Measurements from ENCODE around the gene DPY19L1.
"Not testable (repeated sequence)": the region's sequence is repeated elsewhere in the genome, so short reads cannot be mapped to it uniquely, and the experiment has no call there.

DPY19L1 gene

GRCh38 chr7:34988442-34989125 lies 48.7 kb downstream of the DPY19L1 start:
- not testable (repeated sequence) for DNase-seq (ENCODE audit: low spot score)

DNA sequence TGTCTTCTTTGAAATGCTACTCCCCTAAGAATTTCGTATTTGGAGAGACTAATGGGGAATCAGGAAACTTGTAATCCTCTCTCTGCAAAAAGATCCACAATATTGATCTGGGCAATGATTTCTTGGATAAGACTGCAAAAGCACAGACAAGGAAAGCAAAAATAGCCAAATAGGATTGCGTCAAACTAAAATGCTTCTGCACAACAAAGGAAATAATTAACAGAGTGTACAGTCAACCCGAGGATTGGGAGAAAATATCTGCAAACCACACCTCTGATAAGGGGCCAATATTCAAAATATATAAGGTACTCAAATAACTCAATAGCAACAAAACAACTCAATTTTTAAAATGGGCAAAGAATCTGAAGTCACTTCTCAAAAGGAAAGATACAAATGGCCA lies 52.1 kb downstream of the DPY19L1 start:
- not testable (repeated sequence) for DNase-seq (ENCODE audit: low spot score)

DNA sequence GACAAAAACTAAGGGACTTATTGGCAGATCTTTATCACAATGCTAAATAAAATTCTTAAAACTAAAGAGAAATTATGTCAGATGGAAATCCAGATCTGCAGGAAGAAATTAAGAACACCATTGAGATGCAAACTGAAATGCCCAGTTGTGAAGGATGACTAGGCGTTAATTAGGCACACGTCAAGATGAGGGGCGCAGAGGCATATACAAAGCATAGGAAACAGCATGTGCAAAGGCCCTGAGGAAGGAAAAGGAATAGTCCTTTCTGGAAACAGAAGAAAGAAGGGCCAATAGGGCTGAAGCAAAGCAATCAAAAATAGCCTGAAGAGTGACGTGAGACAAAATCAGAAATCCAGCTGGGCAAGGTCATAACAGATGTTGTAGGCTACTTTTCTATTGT lies 53.1 kb downstream of the DPY19L1 start:
- DNase-seq (ENCODE audit: low spot score), result not testable (repeated sequence)

GRCh38 chr7:34982371-34983019 lies 54.8 kb downstream of the DPY19L1 start:
- DNase-seq (ENCODE audit: low spot score), result no peak

- not testable (repeated sequence) for DNase-seq (ENCODE audit: low spot score)
Measured at GRCh38 chr7:34979124-34979523, 58.2 kb downstream of the DPY19L1 start.

DNA sequence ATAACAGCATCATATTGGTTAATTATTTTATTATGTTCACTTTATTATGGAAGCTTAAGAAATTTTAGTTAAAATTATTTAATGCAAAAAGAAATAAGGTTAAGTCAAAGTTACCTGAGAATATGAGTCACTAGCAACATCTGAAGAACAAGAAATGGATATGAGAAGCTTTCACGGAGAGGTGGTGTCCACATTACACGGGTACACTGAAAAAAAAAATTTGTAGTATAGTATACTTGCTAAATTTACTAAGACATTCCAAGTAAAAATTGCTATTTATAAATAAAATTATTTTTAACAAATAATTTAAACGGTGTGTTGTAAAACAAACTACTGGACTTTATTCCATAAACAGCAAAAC lies 63.9 kb downstream of the DPY19L1 start:
- DNase-seq (ENCODE audit: low spot score), result no peak

- not testable (repeated sequence) for DNase-seq (ENCODE audit: low spot score)
Measured at GRCh38 chr7:34972739-34973399, 64.4 kb downstream of the DPY19L1 start.

- not testable (repeated sequence) for DNase-seq (ENCODE audit: low spot score)
Measured at GRCh38 chr7:34967818-34968217, 69.5 kb downstream of the DPY19L1 start.

- DNase-seq (ENCODE audit: low spot score), result not testable (repeated sequence)
Measured at GRCh38 chr7:34966504-34966903, 70.8 kb downstream of the DPY19L1 start.

DNA sequence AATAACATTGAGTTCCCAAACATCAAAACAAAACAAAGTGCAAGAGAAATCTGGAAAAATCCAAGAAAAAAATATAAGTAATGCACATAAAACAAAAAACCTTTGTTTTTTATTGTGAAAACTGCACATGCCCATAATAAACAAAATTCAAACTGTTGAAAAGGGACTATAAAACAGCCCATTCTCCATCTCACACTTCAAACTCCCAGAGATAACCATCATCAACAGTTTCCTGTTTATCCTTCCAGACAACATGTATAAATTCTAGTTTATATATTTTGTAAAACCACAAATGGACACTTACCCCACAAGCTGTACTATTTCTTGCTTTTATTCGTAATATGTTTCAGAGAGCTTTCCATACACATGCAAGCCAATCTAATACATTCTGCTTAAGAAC lies 79.3 kb downstream of the DPY19L1 start:
- DNase-seq (ENCODE audit: low spot score), result no peak

GRCh38 chr7:34952822-34953221 lies 84.5 kb downstream of the DPY19L1 start:
- no peak for DNase-seq (ENCODE audit: low spot score)

DNA sequence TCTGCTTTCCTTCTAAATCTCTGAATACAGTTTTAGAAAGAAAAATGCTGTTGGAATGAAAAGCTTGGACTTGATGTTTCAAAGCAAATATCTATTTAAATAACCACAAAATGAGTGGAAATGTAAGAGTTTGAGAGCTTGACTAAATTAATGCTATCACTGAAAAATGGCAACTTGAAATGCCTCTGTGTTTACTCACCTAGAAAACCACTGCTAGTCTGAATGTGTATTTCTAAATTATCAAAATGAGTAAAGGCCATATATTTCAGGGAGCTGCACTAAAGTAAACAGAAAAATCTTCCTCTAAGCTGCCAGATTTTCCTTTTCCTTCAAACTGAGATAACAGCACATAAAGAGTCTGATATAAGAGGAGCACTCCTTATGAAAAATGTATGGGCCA lies 87.9 kb downstream of the DPY19L1 start:
- DNase-seq (ENCODE audit: low spot score), result no peak

DNA sequence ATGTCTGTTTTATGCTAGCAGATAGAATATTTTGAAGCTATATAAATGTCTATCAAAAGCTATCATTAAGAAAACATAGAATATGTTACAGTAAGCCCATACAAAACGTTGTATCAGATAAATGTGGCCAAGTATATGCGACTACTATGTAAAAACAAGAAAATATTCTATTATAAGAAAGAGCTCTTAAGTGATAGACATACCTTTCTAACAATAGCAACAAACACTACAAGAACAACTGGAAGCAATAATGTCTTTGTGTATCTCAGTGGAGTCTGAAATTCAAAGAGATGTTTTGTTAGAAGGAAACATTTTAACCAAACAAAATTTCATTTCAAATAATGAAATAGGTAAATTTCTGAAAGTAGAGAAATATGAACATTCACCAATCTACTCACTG lies 89.9 kb downstream of the DPY19L1 start:
- not testable (repeated sequence) for DNase-seq (ENCODE audit: low spot score)

- DNase-seq (ENCODE audit: low spot score), result no peak
Measured at GRCh38 chr7:34946486-34946885, 90.8 kb downstream of the DPY19L1 start.

DNA sequence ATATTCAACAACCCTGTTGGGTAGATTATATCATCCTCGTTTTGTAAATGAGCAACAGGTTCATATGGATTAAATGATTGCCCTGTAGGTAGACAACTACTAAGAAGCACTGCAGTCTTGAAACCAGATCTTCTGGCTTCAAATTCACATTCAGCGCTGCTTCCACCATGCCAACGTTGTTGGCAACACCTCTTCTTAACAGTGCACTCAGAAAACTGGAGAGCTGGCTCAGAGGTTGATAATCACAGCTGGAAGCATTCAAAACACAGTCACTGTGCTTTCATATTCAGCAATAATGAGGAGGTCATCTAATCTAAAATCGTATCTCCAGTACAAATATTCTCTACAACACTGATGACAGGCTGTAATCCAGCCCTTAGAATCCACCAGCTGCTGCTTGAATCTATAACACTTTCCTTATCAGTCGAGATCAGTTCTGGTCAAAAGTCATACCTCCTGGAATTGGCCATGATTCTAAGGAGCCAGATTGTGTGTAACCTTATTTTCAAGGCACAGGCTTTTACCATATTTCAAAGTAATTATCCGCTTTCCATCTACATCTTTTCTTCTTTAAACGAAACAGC lies 91.3 kb downstream of the DPY19L1 start:
- not testable (repeated sequence) for DNase-seq (ENCODE audit: low spot score)

GRCh38 chr7:34939175-34939574 lies 98.1 kb downstream of the DPY19L1 start:
- DNase-seq (ENCODE audit: low spot score), result no peak

DNA sequence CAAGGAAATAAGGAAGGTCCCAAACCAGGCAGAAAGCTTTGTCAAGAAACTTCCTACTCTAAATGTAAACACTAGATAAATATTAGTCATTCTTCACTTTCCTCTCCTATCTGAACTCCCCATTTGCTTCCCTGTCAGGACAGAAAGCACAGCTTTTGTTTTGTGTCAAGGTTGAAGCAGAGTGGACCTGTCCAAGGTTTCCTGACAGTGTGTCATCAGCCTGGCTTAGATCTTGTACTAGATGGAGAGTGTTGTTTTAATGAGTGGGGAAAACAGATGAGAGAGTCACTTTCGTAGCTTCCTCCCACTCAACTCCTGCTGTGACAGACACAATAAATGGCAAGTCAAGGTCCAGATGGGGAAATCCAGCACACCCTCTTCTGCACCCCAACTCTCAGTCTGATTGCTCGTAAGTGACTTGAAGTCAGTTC lies 101.5 kb downstream of the DPY19L1 start:
- DNase-seq (ENCODE audit: low spot score), result not testable (repeated sequence)

- DNase-seq (ENCODE audit: low spot score), result no peak
Measured at GRCh38 chr7:34931739-34932138, 105.5 kb downstream of the DPY19L1 start.

GRCh38 chr7:34929783-34930182 lies 107.5 kb downstream of the DPY19L1 start:
- DNase-seq (ENCODE audit: low spot score), result not testable (repeated sequence)

DNA sequence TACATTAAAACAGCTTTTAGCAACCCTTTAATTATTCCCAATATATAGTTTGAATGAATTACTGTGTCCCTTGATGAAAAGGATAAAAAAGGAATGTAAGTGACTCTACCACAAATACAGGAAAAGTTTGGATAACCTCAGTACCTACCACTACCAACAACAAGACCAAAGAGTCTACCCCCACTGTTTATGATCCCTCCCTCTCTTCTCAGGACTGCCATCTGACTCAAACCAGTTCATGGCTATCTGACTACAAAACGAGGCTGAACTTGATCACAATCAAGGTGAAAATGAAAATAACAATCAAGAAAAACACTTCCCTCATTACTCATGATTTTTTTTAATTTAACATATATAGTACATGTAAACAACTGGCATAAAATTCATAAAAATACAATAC lies 108.7 kb downstream of the DPY19L1 start:
- no peak for DNase-seq (ENCODE audit: low spot score)

GRCh38 chr7:34928052-34928451 lies 109.2 kb downstream of the DPY19L1 start:
- DNase-seq (ENCODE audit: low spot score), result peak; percentile 35

GRCh38 chr7:34920470-34920869 lies 116.8 kb downstream of the DPY19L1 start:
- not testable (repeated sequence) for DNase-seq (ENCODE audit: low spot score)

- DNase-seq (ENCODE audit: low spot score), result not testable (repeated sequence)
Measured at GRCh38 chr7:34919038-34919437, 118.2 kb downstream of the DPY19L1 start.

Data from hematopoietic multipotent progenitor cell treated with erythropoietin and hydrocortisone succinate and interleukin-3 and kit ligand, for 17 days (in vitro differentiated cells).